ENCODE data around the gene AADAT.

The AADAT gene

DNA sequence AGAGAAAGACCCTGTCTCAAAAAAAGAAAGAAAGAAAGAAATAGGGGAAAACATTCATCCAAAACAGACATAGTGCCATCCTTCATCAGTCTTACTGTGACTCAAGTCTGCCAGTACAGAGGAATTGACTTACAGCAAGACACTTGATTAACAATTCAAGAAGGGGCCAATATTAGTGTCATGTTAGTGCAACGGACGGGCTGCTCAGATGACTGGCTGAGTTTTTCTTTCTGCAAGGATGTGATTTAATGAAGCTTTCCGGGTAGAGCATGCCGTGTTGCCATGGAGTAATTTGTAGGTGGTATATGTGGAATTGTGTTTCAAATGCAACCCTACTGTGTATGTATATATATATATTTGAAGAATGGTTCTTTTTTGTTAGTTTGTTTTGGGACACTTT, 51.0 kb downstream of the AADAT start:
- no peak for DNase-seq (ENCODE audit: low read depth, low spot score)
- H3K4me3 ChIP-seq (ENCODE audit: low read depth, low read length), result no peak overlapping the region
- no peak for TF ChIP-seq CTCF (IDR thresholded peaks at IDR 0.05; ENCODE audit: low read depth, low read length)
- in situ Hi-C loops (cut with HindIII; ENCODE audit: low sequenced_read_pairs), result no loop called here

- H3K4me3 ChIP-seq (ENCODE audit: low read depth, low read length), result no peak overlapping the region
- no peak for TF ChIP-seq CTCF (IDR thresholded peaks at IDR 0.05; ENCODE audit: low read depth, low read length)
- in situ Hi-C loops (cut with HindIII; ENCODE audit: low sequenced_read_pairs), result no loop called here
- no peak for DNase-seq (ENCODE audit: low read depth, low spot score)
These were observed 51.5 kb downstream of the AADAT start for GRCh38 chr4:170038232-170038631.

DNA sequence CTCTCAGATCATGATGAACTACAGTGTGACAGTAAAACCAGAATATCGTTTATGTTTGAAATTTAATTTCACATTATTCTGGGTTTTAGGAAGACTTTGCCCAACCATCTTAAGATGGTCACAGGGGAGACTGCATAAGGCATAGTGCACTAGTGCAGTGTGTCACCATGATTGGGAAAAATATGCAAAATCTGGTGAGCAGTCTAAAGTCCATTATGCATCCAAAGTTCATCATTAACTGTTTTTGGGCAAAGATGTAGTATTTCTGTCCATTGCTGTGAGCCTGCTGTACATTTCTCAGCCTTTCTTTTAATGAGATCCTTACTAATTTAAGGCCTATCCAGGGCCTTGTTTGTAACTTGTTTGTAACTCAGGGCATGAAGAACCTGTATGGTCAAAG, 52.3 kb downstream of the AADAT start:
- no peak for DNase-seq (ENCODE audit: low read depth, low spot score)
- no peak for TF ChIP-seq CTCF (IDR thresholded peaks at IDR 0.05; ENCODE audit: low read depth, low read length)
- in situ Hi-C loops (cut with HindIII; ENCODE audit: low sequenced_read_pairs), result no loop called here
- no peak overlapping the region for H3K4me3 ChIP-seq (ENCODE audit: low read depth, low read length)

DNA sequence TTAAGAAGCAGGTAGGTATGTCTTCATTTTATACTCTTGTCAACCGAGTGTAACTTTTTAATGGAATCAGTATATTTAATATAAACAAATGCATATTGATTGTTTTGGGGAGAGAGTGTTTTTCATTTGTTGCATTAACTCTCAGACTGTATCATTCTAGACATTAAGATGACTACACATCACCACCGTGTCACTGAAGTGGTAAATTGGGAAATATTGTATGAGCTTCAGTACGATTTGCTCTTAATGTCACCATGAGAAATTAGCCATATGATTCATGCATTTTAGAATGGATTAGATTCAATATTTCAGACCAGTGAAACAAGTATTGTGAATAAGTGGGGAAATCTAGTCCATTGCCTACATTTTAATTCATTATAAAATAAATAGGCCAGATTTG, 53.9 kb downstream of the AADAT start:
- TF ChIP-seq CTCF (IDR thresholded peaks at IDR 0.05; ENCODE audit: low read depth, low read length), result no peak
- DNase-seq (ENCODE audit: low read depth, low spot score), result no peak
- no peak overlapping the region for H3K4me3 ChIP-seq (ENCODE audit: low read depth, low read length)
- in situ Hi-C loops (cut with HindIII; ENCODE audit: low sequenced_read_pairs), result no loop called here

DNA sequence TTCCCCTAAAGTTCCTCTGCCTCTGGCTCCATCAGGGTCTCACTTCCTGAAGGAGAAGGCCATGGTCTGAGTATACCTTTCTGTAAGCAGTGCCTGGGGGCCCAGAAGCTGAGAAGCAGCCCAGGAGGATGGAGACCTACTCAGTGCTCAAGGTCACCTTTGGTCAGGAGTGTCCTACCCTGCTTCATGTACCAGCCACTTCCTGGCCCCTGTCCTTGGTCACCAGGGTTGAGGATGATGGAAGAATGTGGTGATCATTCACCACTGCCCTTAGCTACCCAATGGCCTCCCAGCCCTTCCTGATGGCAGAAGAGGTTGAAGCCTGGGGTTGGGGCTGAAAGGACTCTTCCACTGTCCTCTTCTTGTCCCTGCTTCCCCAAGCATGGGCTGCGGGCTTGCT, 54.5 kb downstream of the AADAT start:
- in situ Hi-C loops (cut with HindIII; ENCODE audit: low sequenced_read_pairs), result no loop called here
- no peak for DNase-seq (ENCODE audit: low read depth, low spot score)
- no peak overlapping the region for H3K4me3 ChIP-seq (ENCODE audit: low read depth, low read length)
- TF ChIP-seq CTCF (IDR thresholded peaks at IDR 0.05; ENCODE audit: low read depth, low read length), result no peak

DNA sequence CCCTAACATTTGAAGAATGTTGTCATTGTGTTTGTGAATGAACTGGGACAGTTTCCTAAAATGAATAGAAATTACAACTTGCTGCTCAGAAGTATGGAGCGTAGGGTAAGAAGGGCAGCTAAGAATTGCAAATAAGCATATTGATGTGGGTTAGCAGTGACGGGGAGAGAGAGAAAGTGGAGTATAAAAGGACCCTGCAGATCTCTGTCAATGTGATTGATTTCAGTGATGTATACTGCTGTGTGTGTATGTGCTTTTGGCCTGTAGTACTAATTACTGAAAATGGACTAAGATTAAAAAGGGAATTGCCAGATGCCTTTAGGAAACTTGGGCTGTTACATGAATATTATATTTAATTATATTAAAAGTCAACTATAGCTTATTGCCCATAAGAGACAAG, 55.8 kb downstream of the AADAT start:
- no peak for DNase-seq (ENCODE audit: low read depth, low spot score)
- in situ Hi-C loops (cut with HindIII; ENCODE audit: low sequenced_read_pairs), result no loop called here
- no peak overlapping the region for H3K4me3 ChIP-seq (ENCODE audit: low read depth, low read length)
- no peak for TF ChIP-seq CTCF (IDR thresholded peaks at IDR 0.05; ENCODE audit: low read depth, low read length)

DNA sequence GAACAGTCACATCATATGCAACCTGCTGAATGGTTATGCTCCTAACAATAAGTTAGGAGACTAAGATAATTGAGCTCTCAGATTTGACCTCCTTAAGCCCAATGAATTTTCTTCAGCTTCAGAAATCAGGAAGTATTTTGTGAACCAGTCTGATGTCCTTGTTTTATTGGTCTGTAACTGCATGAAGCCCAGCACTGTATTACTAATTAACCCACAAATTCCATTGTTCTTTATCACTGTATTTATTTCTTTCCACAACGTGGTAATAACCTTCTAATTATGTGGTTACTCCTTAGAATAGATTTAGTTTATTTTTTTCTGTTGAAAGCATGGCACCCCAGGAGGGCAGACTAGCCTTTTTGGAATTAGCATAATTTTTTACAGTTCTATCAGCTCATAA, 59.6 kb downstream of the AADAT start:
- no peak for TF ChIP-seq CTCF (IDR thresholded peaks at IDR 0.05; ENCODE audit: low read depth, low read length)
- in situ Hi-C loops (cut with HindIII; ENCODE audit: low sequenced_read_pairs), result no loop called here
- DNase-seq (ENCODE audit: low read depth, low spot score), result no peak
- H3K4me3 ChIP-seq (ENCODE audit: low read depth, low read length), result no peak overlapping the region
